Endometrial microvascular endothelial cells (primary cell): ENCODE results near the gene TBL1X. TPM values are rescaled to one million over a fixed set of nuclear protein-coding genes. Genes with fewer than 3 reads are reported as not detected.

Source experiments
- in situ Hi-C: cut with HindIII; loops from 2 replicates; pipeline ENCODE4 v1.10.0; 2017; ENCODE audit warnings: low sequenced_read_pairs, low pct_unique_long_range_greater_than_20kb; ENCODE audit errors: inconsistent ontology term
- total RNA-seq: library from RNA; depleted of rRNA; stranded (reverse); fragments of >200 nt; gene quantifications from one replicate; pipeline ENCODE4 v1.2.3, GENCODE V29; 2015; ENCODE audit errors: inconsistent ontology term

TBL1X gene
- total RNA-seq, 1 donor from 2014 or later, result 33.8 TPM

DNA sequence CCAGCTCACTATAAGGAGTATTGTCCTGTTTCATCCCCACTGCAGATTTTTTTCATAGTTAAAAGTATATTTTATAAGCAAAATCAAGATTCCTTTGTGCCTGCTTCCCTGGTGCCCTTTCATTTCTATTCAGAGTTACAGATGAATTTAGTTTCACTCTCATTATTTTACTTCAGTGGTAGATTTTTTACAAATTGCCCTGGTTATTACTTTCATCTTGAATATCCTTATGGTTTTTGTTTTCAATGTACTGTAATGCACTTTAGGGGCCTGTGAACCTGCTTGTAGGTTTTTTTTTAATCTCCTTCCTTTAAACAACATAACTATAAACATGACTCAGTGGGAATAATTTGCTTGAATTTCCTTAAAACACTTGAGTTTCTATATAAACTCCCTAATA is 174.0 kb downstream of the TBL1X start:
- in situ Hi-C loops, result no loop called here

- in situ Hi-C loops, result no loop called here
Observed at GRCh38 chrX:9642270-9642995, 177.6 kb downstream of the TBL1X start.

- in situ Hi-C loops, result no loop called here
Observed at GRCh38 chrX:9643807-9644206, 178.9 kb downstream of the TBL1X start.

DNA sequence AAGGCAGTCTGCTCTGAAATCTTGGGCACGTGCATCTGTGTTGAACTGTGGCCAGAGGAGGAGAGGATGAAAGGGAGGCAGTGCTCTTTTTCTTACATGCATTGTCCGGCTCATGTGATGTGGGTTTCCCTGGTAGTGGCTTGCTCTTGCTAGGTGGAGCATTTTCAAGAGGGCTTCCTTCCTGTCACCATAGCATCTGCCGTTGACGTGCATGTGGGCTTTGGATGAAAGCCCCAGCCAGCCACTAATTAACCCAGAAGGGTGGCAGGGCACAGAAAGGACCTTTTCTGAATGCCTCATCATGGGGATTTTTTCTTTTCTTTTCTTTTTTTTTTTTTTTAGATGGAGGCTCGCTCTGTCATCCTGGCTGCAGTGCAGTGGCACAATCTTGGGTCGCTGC is 179.5 kb downstream of the TBL1X start:
- in situ Hi-C loops, result no loop called here

DNA sequence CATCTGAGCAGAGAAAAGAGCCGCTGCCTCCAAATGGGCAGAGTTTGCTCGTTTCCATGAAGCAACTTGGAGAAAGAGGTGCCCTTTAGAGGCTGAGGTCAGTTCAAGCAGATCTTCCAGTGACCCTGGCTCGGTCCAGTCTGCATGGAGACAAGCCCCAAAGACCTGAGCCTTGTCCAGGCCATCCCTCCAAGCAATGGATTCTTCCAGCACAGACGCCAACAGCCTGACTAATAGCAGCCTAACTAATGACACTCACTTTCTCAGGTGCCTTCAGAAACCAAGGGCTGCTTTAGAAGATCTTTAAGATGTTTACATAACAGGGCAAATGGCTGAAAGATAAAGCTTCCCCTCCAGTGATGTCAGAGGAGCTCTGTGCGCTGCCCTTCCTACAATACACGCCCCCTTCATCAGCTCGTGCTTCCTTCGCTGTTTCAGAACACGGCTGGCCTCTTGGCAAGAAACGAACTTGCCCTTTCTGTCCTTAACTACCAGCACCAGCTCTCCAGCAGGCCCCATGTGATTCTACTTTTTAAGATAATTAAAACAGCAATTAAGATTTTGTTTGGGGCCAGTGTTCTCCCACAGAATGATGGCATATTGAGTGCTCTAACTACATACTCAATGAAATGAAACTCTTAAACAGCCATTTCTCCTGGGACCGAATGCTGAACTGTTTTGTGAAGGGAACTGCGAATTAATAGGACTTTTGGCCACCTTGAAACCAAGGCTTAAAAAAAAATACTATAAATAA is 181.8 kb downstream of the TBL1X start:
- in situ Hi-C loops, result no loop called here

GRCh38 chrX:9647431-9647830 is 182.6 kb downstream of the TBL1X start:
- in situ Hi-C loops, result no loop called here

- in situ Hi-C loops, result no loop called here
Observed at GRCh38 chrX:9650091-9650490, 185.2 kb downstream of the TBL1X start.

- in situ Hi-C loops, result no loop called here
Observed at GRCh38 chrX:9651737-9652136, 186.9 kb downstream of the TBL1X start.

DNA sequence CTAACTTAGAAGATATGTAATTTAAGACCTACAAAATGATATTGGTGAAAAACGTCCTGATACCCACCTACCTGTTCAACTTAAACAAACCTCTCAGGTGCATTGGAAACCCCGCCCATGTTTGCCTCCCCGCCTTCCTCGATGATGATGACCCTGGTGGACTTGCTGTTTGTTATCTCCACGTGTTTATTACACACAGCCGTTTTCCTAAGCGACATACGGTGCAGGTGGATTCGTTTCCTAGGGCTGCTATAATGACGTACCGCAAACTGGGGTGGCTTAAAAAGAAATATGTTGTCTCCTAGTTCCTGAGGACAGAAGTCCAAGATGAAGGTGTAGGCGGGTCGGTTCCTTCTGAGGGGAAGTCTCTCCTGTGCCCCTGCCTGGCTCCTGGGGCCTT is 190.1 kb downstream of the TBL1X start:
- in situ Hi-C loops, result no loop called here

GRCh38 chrX:9656277-9656676 is 191.4 kb downstream of the TBL1X start:
- in situ Hi-C loops, result no loop called here

DNA sequence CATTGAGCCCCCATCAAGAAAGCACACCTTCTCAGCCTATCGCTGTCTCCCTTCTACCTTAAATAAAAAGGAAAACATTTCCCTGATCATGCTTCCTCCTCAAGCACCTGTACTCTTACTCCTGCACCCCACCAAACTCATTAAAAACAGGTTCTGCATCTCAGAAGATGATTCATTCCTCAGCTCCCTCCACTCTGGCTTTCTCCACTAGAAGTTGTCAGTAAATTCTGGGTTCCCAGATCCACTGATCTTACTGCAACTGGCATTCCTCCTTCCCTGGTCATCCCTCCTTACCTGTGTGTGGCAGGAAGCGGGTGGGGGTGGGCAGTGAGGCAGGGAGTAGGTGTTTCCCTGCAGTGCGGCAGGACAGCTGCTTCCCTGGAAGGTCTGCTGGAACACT is 192.0 kb downstream of the TBL1X start:
- in situ Hi-C loops, result no loop called here

DNA sequence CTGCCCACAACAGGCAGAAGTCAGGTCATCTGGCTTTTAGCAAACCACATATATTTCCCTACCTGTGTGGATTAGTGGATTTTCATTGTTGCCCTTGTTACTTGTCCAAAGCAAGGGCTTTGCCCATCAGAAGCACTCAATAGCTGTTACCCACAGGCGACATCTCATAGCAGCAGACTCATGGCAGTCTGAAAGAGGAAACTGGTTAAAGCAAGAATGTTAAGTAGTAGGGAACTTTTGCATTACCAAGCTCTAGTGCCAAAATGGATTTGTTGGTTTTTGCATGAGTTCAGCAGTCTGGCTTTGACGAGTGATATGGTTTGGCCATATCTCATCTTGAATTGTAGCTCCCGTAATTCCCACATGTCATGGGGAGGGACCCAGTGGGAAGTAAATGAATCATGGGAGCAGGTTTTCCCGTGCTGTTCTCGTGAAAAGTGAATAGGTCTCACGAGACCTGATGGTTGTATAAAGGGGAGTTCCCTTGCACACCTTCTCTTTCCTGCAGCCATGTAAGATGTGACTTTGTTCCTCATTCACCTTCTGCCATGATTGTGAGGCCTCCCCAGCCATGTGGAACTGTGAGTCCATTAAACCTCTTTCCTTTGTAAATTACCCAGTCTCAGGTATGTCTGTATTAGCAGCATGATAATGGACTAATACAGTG is 192.9 kb downstream of the TBL1X start:
- in situ Hi-C loops, result no loop called here

GRCh38 chrX:9658409-9658808 is 193.6 kb downstream of the TBL1X start:
- in situ Hi-C loops, result no loop called here

DNA sequence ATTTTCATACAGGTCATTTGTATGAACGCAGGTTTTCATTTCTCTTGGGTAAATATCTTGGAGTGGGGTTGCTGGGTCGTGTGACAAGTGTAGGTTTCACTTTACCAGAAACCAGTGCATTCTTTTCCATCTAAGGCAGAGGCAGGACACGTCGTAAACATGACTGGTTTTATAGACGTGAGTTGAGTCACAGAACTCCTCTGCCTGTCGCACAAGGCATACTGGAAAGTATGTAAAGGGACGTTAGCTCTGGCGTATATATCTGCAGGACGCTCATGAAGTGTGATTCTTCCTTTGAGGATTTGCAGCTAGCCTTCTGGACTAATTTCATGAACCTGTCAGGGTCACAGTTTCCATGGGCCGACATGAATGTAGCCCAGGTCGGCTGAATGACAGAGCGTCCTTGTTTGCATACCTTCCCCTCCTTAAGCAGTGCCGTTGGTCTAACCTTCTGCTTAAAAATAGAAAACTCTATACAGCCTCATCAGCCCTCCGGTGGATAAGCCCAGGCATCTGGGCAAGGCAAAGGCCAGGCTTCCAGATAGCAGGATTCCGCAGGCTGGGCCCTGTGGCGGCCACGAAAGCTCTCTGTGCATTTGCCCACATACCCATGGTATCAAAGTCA is 194.8 kb downstream of the TBL1X start:
- in situ Hi-C loops, result no loop called here

GRCh38 chrX:9662148-9662547 is 197.3 kb downstream of the TBL1X start:
- in situ Hi-C loops, result no loop called here

DNA sequence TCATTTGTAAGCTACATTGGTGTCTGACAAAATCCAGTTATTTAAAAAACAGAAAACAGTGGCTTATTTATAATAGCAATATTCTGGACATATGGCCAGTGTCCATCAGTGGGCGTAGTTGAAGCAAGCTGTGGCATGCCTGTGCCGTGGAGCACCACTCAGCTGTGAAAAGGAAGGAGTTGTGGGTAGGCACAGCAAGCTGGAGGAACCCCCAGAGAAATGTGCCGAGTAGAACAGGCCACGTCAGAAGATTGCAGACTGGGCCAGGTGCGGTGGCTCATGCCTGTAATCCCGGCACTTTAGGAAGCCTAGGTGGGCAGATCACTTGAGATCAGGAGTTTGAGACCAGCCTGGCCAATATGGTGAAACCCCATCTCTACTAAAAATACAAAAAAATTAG is 198.4 kb downstream of the TBL1X start:
- in situ Hi-C loops, result no loop called here

- in situ Hi-C loops, result no loop called here
Observed at GRCh38 chrX:9664224-9664623, 199.4 kb downstream of the TBL1X start.

- in situ Hi-C loops, result no loop called here
Observed at GRCh38 chrX:9665113-9665512, 200.3 kb downstream of the TBL1X start.

DNA sequence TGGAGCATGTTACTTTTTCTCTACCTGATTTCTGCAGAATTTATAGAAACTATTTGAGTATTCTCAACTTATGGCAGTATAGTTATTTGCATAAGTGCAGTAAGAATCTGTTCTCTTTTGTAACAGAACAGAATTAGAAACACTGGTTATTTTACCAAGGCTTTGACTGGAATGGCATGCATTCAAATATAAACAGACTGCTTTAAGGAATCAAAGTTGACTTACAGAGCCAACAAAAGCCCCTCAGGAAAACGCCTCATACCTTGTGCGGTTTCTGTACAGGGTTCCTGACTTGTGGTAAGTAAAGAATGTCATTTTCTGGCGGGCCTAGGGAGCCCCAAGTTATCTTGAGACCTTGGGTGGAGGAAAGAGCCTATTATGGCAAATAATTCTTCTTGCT is 203.7 kb downstream of the TBL1X start:
- in situ Hi-C loops, result no loop called here
